Measurements from ENCODE around the gene MYOZ3. TPM values are rescaled to one million over a fixed set of nuclear protein-coding genes. Genes with fewer than 3 reads are reported as not detected.

MYOZ3 gene
- total and polyA plus RNA-seq, 10 of the 15 experiments (the other 5 are each of a cell fraction or from before 2014, with no cell fraction given): 0.04 to 1.1 (median 0.10) TPM; not detected in 4

DNA sequence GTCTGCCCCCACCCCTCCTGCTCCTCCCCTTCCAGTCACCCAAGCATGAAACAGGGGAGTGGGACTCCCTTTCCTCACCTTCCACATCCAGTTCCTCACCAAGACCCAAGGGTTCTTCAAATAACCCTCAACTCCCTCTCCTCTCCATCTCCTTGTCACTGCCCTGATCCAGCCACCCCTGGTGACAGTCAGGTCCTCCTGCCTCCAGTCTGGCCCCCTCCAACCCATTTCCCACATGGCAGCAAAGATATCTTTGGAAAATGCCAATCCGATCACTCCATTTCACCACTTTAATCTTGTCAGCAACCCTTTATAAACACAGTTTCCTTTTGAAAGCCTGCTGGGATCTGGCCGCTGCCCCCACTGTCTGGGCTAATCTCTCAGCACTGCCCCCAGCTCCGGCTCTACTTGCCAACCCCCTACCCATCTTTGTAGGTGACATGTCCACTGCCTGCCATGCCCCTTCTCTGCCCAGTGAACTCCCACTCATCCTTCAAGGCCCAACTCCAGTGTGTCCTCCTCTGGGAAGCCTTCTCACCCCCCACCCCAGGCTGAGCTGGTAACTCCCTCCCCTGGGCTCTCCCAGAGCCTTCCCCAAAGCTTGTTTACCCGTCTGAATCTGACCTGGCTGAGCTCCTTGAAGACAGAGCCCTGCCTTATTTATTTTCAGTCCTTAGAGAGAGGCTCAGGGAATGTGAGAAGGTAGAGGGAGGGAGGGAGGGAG lies 781 bp upstream of the MYOZ3 start:
- H3K4me1 ChIP-seq (ENCODE audit: control insufficient read depth, insufficient read depth, low read length): peaks cover 7% of the 10 kb centered on the region
- DNase-seq (ENCODE audit: low read depth, low spot score): no peak
- H3K9ac ChIP-seq (ENCODE audit: control insufficient read depth, insufficient read depth, low read length): no peak overlapping the region
- H3K79me2 ChIP-seq (ENCODE audit: control insufficient read depth, insufficient read depth, low read length): no peaks in the 10 kb centered on the region
- H3K27ac ChIP-seq (ENCODE audit: control insufficient read depth, insufficient read depth): no peak overlapping the region
- POLR2A ChIA-PET: no interaction called here
- CTCF ChIA-PET: interaction anchor here (0.9 to 12.7 kb wide), 3 partner anchors 17 to 186 kb away, joined by 3 to 236 read pairs (median 5); partner anchors contain the start of gene IRGM
- no peak overlapping the region for H2AFZ ChIP-seq (ENCODE audit: control insufficient read depth, low read depth, low read length)
- no peak for FAIRE-seq
- TF ChIP-seq FOXK2 (IDR thresholded peaks at IDR 0.05) (no peak), STAT3 (IDR thresholded peaks at IDR 0.05; ENCODE audit: low read depth, low read length) (no peak), BMI1 (IDR thresholded peaks at IDR 0.05; ENCODE audit: borderline replicate concordance) (no peak), IKZF1 (conservative IDR thresholded peaks at IDR 0.05) (no peak), JUND (IDR thresholded peaks at IDR 0.05; ENCODE audit: low read depth, low read length) (no peak), POU2F2 (IDR thresholded peaks at IDR 0.05; ENCODE audit: borderline replicate concordance, low read depth, low read length) (no peak), GABPA (IDR thresholded peaks at IDR 0.05; ENCODE audit: low read depth) (no peak), TCF7 (IDR thresholded peaks at IDR 0.05; ENCODE audit: borderline replicate concordance) (no peak), BACH1 (IDR thresholded peaks at IDR 0.05; ENCODE audit: borderline replicate concordance) (no peak), EED (IDR thresholded peaks at IDR 0.05; ENCODE audit: low read depth) (no peak)
- TF ChIP-seq, protein P1, sequence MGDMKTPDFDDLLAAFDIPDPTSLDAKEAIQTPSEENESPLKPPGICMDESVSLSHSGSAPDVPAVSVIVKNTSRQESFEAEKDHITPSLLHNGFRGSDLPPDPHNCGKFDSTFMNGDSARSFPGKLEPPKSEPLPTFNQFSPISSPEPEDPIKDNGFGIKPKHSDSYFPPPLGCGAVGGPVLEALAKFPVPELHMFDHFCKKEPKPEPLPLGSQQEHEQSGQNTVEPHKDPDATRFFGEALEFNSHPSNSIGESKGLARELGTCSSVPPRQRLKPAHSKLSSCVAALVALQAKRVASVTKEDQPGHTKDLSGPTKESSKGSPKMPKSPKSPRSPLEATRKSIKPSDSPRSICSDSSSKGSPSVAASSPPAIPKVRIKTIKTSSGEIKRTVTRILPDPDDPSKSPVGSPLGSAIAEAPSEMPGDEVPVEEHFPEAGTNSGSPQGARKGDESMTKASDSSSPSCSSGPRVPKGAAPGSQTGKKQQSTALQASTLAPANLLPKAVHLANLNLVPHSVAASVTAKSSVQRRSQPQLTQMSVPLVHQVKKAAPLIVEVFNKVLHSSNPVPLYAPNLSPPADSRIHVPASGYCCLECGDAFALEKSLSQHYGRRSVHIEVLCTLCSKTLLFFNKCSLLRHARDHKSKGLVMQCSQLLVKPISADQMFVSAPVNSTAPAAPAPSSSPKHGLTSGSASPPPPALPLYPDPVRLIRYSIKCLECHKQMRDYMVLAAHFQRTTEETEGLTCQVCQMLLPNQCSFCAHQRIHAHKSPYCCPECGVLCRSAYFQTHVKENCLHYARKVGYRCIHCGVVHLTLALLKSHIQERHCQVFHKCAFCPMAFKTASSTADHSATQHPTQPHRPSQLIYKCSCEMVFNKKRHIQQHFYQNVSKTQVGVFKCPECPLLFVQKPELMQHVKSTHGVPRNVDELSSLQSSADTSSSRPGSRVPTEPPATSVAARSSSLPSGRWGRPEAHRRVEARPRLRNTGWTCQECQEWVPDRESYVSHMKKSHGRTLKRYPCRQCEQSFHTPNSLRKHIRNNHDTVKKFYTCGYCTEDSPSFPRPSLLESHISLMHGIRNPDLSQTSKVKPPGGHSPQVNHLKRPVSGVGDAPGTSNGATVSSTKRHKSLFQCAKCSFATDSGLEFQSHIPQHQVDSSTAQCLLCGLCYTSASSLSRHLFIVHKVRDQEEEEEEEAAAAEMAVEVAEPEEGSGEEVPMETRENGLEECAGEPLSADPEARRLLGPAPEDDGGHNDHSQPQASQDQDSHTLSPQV (IDR thresholded peaks at IDR 0.05): no peak
- TF ChIP-seq, protein P2, sequence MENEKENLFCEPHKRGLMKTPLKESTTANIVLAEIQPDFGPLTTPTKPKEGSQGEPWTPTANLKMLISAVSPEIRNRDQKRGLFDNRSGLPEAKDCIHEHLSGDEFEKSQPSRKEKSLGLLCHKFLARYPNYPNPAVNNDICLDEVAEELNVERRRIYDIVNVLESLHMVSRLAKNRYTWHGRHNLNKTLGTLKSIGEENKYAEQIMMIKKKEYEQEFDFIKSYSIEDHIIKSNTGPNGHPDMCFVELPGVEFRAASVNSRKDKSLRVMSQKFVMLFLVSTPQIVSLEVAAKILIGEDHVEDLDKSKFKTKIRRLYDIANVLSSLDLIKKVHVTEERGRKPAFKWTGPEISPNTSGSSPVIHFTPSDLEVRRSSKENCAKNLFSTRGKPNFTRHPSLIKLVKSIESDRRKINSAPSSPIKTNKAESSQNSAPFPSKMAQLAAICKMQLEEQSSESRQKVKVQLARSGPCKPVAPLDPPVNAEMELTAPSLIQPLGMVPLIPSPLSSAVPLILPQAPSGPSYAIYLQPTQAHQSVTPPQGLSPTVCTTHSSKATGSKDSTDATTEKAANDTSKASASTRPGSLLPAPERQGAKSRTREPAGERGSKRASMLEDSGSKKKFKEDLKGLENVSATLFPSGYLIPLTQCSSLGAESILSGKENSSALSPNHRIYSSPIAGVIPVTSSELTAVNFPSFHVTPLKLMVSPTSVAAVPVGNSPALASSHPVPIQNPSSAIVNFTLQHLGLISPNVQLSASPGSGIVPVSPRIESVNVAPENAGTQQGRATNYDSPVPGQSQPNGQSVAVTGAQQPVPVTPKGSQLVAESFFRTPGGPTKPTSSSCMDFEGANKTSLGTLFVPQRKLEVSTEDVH (IDR thresholded peaks at IDR 0.05; ENCODE audit: low read depth, partially characterized antibody): no peak
- TF ChIP-seq, protein P3, sequence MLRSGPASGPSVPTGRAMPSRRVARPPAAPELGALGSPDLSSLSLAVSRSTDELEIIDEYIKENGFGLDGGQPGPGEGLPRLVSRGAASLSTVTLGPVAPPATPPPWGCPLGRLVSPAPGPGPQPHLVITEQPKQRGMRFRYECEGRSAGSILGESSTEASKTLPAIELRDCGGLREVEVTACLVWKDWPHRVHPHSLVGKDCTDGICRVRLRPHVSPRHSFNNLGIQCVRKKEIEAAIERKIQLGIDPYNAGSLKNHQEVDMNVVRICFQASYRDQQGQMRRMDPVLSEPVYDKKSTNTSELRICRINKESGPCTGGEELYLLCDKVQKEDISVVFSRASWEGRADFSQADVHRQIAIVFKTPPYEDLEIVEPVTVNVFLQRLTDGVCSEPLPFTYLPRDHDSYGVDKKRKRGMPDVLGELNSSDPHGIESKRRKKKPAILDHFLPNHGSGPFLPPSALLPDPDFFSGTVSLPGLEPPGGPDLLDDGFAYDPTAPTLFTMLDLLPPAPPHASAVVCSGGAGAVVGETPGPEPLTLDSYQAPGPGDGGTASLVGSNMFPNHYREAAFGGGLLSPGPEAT (IDR thresholded peaks at IDR 0.05; ENCODE audit: low read depth): no peak
- TF ChIP-seq, protein P4, sequence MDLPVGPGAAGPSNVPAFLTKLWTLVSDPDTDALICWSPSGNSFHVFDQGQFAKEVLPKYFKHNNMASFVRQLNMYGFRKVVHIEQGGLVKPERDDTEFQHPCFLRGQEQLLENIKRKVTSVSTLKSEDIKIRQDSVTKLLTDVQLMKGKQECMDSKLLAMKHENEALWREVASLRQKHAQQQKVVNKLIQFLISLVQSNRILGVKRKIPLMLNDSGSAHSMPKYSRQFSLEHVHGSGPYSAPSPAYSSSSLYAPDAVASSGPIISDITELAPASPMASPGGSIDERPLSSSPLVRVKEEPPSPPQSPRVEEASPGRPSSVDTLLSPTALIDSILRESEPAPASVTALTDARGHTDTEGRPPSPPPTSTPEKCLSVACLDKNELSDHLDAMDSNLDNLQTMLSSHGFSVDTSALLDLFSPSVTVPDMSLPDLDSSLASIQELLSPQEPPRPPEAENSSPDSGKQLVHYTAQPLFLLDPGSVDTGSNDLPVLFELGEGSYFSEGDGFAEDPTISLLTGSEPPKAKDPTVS (IDR thresholded peaks at IDR 0.05; ENCODE audit: low read depth, low read length): no peak
- no TSS peak for BruUV-seq (replicated peaks)
- H3K36me3 ChIP-seq (ENCODE audit: control insufficient read depth in 2 of 2, insufficient read depth in 2 of 2, low read length in 1 of 2): no peaks in the 10 kb centered on the region
- WGBS (ENCODE audit: insufficient coverage, insufficient replicate concordance, low lambda C conversion rate, missing lambda C conversion rate): 23% methylated on average over 4 of the region's 4 CpGs
- H4K20me1 ChIP-seq (ENCODE audit: control insufficient read depth, insufficient read depth): no peaks in the 10 kb centered on the region
- SMC1A ChIA-PET (ENCODE audit: uncharacterized antibody, unreplicated experiment): interaction anchor here (0.6 to 1.2 kb wide), 3 partner anchors 28 to 101 kb away, joined by 3 to 4 read pairs (median 3); no protein-coding TSS in a partner anchor
- no peaks in the 10 kb centered on the region; a peak in 2 of 4 replicates for H3K27me3 ChIP-seq (replicated peaks in 1 of 2; ENCODE audit: control insufficient read depth in 2 of 2, insufficient read depth in 2 of 2, low read length in 1 of 2)
- ATAC-seq: no peak
- RAD21 ChIA-PET (ENCODE audit: unreplicated experiment): interaction anchor here (0.7 to 1.1 kb wide), 2 partner anchors 98 to 147 kb away, joined by 4 to 5 read pairs; no protein-coding TSS in a partner anchor
- intact Hi-C loops (cut with micrococcal nuclease; ENCODE audit: unreplicated experiment): no loop called here
- H3K4me2 ChIP-seq (ENCODE audit: control insufficient read depth, insufficient read depth): no peak overlapping the region
- no peak overlapping the region for H3K4me3 ChIP-seq
- in situ Hi-C loops (cut with MboI): no loop called here
- no peaks in the 10 kb centered on the region for H3K9me3 ChIP-seq (replicated peaks; ENCODE audit: control insufficient read depth, insufficient read depth, low read length)
